ENCODE data around the gene TLCD1.

Gene TLCD1

GRCh38 chr17:28747051-28747691, 21.1 kb upstream of the TLCD1 start:
- TF ChIP-seq, protein P1, sequence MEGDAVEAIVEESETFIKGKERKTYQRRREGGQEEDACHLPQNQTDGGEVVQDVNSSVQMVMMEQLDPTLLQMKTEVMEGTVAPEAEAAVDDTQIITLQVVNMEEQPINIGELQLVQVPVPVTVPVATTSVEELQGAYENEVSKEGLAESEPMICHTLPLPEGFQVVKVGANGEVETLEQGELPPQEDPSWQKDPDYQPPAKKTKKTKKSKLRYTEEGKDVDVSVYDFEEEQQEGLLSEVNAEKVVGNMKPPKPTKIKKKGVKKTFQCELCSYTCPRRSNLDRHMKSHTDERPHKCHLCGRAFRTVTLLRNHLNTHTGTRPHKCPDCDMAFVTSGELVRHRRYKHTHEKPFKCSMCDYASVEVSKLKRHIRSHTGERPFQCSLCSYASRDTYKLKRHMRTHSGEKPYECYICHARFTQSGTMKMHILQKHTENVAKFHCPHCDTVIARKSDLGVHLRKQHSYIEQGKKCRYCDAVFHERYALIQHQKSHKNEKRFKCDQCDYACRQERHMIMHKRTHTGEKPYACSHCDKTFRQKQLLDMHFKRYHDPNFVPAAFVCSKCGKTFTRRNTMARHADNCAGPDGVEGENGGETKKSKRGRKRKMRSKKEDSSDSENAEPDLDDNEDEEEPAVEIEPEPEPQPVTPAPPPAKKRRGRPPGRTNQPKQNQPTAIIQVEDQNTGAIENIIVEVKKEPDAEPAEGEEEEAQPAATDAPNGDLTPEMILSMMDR (IDR thresholded peaks at IDR 0.05; ENCODE audit: low read depth, low read length): no peak
- Histone ChIP-seq H3K27me3 (no peaks in the 10 kb centered on the region), H3K4me3 (ENCODE audit: low read depth, low read length) (no peak overlapping the region), H3K4me1 (peaks cover 12% of the 10 kb centered on the region), H3K36me3 (peaks cover 25% of the 10 kb centered on the region), H3K9me3 (no peaks in the 10 kb centered on the region)
- DNase-seq: peak; percentile 64

GRCh38 chr17:28746611-28747050, 20.6 kb upstream of the TLCD1 start:
- peak; percentile 41 for DNase-seq
- Histone ChIP-seq H3K4me1 (peaks cover 12% of the 10 kb centered on the region), H3K4me3 (ENCODE audit: low read depth, low read length) (no peak overlapping the region), H3K27me3 (no peaks in the 10 kb centered on the region), H3K9me3 (no peaks in the 10 kb centered on the region), H3K36me3 (peaks cover 25% of the 10 kb centered on the region)
- TF ChIP-seq, protein P1 (IDR thresholded peaks at IDR 0.05; ENCODE audit: low read depth, low read length): no peak

DNA sequence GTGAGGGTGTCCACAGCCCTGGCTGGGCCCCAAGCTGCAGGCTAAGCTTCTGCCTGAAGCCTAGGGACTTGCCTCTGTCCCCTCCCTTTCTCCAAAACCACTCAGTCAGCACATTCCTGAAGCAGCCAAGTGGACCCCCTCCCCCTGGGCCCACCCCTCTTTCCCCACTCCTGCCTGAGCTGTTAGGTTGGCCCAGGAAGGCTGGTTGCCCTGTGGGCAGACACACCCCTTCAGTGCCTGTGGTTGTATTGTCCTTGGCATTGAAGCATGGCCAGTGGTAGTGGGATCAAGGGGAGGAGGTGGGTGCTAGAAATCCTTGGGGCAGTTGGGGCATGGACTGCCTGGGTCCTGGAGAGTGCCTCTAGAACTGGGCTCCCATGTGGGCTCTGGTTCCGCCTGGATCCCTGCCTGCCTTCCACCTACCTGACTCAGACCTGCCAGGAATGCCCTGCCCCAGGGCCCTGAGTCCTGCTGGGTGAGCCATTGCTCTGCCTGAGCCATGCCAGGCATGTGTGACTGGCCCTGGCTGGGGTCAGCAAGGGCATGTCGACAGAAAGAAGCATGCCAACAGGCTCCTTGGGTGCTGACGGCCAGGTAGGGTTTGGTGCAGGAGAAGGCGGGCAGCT, 19.9 kb upstream of the TLCD1 start:
- Histone ChIP-seq H3K27me3 (no peaks in the 10 kb centered on the region), H3K36me3 (peaks cover 25% of the 10 kb centered on the region), H3K9me3 (no peaks in the 10 kb centered on the region), H3K4me3 (ENCODE audit: low read depth, low read length) (peak overlapping the region; percentile 84), H3K4me1 (peaks cover 12% of the 10 kb centered on the region)
- DNase-seq: no peak
- TF ChIP-seq, protein P1 (IDR thresholded peaks at IDR 0.05; ENCODE audit: low read depth, low read length): no peak

DNA sequence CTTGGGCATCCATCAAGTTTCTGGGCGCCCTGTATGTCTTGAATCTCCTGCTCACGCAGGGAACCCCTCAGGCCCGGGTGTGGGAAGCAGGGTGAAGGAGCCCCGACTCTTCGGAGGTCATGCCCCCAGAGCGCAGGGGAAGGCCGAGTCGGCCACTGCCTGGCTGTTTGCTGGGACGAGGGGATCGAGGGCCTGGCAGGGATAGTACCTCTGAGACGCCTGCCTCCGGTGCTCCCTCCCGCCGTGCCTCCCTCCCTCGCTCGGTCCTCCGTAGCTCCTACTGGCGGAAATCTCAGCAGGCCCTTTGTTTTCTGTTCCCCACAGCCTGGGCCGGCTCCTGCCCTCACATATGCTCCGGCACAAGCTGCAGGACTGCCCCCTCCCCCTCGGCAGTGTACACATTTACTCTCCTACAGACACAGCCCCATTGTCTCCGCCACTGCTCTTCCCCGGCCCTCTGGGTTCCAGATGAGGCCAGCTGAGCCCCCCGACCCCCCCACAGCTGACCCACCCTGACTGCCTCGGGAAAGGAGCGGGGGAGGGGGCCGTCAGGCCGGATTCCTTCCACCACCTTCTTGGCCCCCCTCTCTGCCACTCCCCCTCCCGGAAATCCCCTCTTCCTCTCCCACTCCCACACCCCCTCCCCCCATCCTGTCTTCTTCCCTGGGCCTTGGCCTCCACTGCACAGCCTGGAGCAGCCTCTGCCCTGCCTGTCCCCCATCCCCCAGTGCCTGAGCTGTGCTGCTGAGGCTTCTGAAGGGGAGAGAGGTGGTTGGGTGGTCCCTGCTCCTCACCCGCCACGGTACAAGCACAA, 19.1 kb upstream of the TLCD1 start:
- Histone ChIP-seq H3K4me3 (ENCODE audit: low read depth, low read length) (peak overlapping the region; percentile 84), H3K4me1 (peaks cover 12% of the 10 kb centered on the region), H3K9me3 (no peaks in the 10 kb centered on the region), H3K36me3 (peaks cover 22% of the 10 kb centered on the region), H3K27me3 (no peaks in the 10 kb centered on the region)
- DNase-seq: peak; percentile 50
- TF ChIP-seq, protein P1 (IDR thresholded peaks at IDR 0.05; ENCODE audit: low read depth, low read length): no peak

GRCh38 chr17:28744104-28744971, 18.3 kb upstream of the TLCD1 start:
- DNase-seq: peak; percentile 30
- Histone ChIP-seq H3K4me1 (peaks cover 12% of the 10 kb centered on the region), H3K9me3 (no peaks in the 10 kb centered on the region), H3K27me3 (no peaks in the 10 kb centered on the region), H3K4me3 (ENCODE audit: low read depth, low read length) (peak overlapping the region; percentile 84), H3K36me3 (peaks cover 20% of the 10 kb centered on the region)
- TF ChIP-seq, protein P1 (IDR thresholded peaks at IDR 0.05; ENCODE audit: low read depth, low read length): no peak

All from BE2C (cell line).